GM12865 (cell line): ENCODE measurements around the gene NTRK3.

Experiments
- DNase-seq: peaks from one replicate; pipeline ENCODE4 v3.0.0; 2010; ENCODE audit warnings: low read depth
- H3K4me3 ChIP-seq: 2 replicates; pipeline ENCODE4 v1.5.1; 2011; ENCODE audit warnings: mild to moderate bottlenecking, low read depth, low read length, control low read depth
- CTCF ChIP-seq: IDR thresholded peaks from 2 replicates; pipeline ENCODE4 v1.5.1; 2011; ENCODE audit warnings: low read length, control low read depth, low read depth, inconsistent platforms; ENCODE audit not compliant: insufficient read depth; ENCODE audit errors: missing control alignments

The NTRK3 gene

GRCh38 chr15:88231909-88232644, 24.5 kb downstream of the NTRK3 start:
- TF ChIP-seq CTCF: no peak
- DNase-seq: no peak
- no peak overlapping the region for H3K4me3 ChIP-seq

- H3K4me3 ChIP-seq: no peak overlapping the region
- DNase-seq: no peak
- TF ChIP-seq CTCF: no peak
Measured at GRCh38 chr15:88230823-88231222, 25.7 kb downstream of the NTRK3 start.

- no peak for TF ChIP-seq CTCF
- DNase-seq: no peak
- H3K4me3 ChIP-seq: no peak overlapping the region
Measured at GRCh38 chr15:88225461-88225860, 31.1 kb downstream of the NTRK3 start.

GRCh38 chr15:88223084-88223483, 33.5 kb downstream of the NTRK3 start:
- TF ChIP-seq CTCF: no peak
- DNase-seq: no peak

GRCh38 chr15:88221836-88222235, 34.7 kb downstream of the NTRK3 start:
- no peak for TF ChIP-seq CTCF
- no peak for DNase-seq
- no peak overlapping the region for H3K4me3 ChIP-seq

More at GRCh38 chr15:88223084-88223483, 33.5 kb downstream of the NTRK3 start:
- H3K4me3 ChIP-seq: no peak overlapping the region

GRCh38 chr15:88220443-88221335, 35.9 kb downstream of the NTRK3 start:
- TF ChIP-seq CTCF: no peak
- H3K4me3 ChIP-seq: no peak overlapping the region
- DNase-seq: no peak
